Spinal cord (tissue), 10 donors: ENCODE results near the gene UBE2L3. TPM values are rescaled to one million over a fixed set of nuclear protein-coding genes. Genes with fewer than 3 reads are reported as not detected.
"Not testable (repeated sequence)": the region's sequence is repeated elsewhere in the genome, so short reads cannot be mapped to it uniquely, and the experiment has no call there.

Source experiments
- DNase-seq, 6 donors: peaks; one replicate each; pipeline versions ENCODE4 v3.0.0 to v3.0.0-alpha.2; 2013 to 2015; ENCODE audit warnings: low spot score in 6 of 6, low read depth in 4 of 6
- H3K27ac ChIP-seq: one replicate; pipeline ENCODE4 v1.5.1; 2013; ENCODE audit warnings: low read depth, low read length, control low read depth
- H3K27me3 ChIP-seq: one replicate; pipeline ENCODE4 v1.6.1; 2013; ENCODE audit warnings: low read length; ENCODE audit not compliant: control insufficient read depth, insufficient read depth
- H3K36me3 ChIP-seq: one replicate; pipeline ENCODE4 v1.6.1; 2013; ENCODE audit warnings: low read length; ENCODE audit not compliant: control insufficient read depth, insufficient read depth
- H3K4me1 ChIP-seq: one replicate; pipeline ENCODE4 v1.6.1; 2013; ENCODE audit warnings: low read length; ENCODE audit not compliant: control insufficient read depth, insufficient read depth
- H3K4me3 ChIP-seq: one replicate; pipeline ENCODE4 v1.5.1; 2013; ENCODE audit warnings: low read depth, low read length, control low read depth
- H3K9me3 ChIP-seq: one replicate; pipeline ENCODE4 v1.6.1; 2013; ENCODE audit warnings: low read length; ENCODE audit not compliant: control insufficient read depth, insufficient read depth
- WGBS: methylation state at CpG from one replicate; pipeline ENCODE4 v1.1.5; 2013; ENCODE audit warnings: missing lambda C conversion rate; ENCODE audit not compliant: insufficient coverage; 5-methylcytosine and 5-hydroxymethylcytosine counted together
- polyA plus RNA-seq, 2 donors: library from polyadenylated mRNA; unstranded; fragments of 120-200 nt; gene quantifications; one replicate each; pipeline ENCODE4 v1.2.1, GENCODE V29; 2013; ENCODE audit not compliant: insufficient read length in 2 of 2
- total RNA-seq, 2 donors: library from RNA; depleted of rRNA in 1 of 2; stranded (reverse); fragments of 120-200 nt in 1 of 2; fragments of >200 nt in 1 of 2; gene quantifications; one replicate each; pipeline versions ENCODE4 v1.2.3 to v1.2.4, GENCODE V29; 2013 to 2014
- donor health status: healthy.

UBE2L3 gene
- total and polyA plus RNA-seq, 4 donors, result 34.1 to 75.3 (median 57.2) TPM

DNA sequence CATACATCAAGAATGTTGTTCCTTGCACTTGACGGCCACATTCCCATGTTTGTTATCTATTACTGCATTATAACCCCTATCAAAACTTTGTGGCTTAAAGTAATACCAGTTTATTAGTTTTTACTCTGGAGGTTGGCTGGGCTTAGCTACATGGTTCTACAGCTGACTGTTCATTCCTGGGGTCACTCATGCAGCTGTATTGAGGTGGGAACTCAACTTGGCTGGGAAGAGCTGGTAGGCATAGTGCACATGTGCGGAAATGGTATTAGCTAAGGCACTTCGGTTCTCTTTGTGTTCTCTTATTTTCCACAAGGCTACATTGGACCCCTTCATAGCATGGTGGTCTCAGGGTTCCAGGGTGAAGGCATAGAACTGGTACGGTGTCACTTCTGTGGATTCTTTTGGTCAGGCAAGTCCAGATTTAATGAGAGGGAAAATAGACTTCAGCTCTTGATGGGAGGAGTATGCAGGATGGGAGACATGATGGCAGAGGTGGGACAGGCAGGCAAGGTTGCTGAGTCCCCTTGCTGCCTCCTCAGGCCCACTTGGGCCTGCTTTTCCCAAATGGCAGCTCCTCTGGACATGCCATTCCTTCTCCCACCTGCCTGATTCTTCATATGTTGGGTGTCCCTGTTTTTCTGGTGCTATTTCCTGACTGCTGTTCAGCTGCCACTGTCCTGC is 46.2 kb downstream of the UBE2L3 start:
- DNase-seq, result no peak
- Histone ChIP-seq H3K4me1 (no peaks in the 10 kb centered on the region), H3K27me3 (no peaks in the 10 kb centered on the region), H3K9me3 (no peaks in the 10 kb centered on the region), H3K36me3 (peaks cover 38% of the 10 kb centered on the region), H3K27ac (no peak overlapping the region), H3K4me3 (no peak overlapping the region)
- WGBS, result 95% methylated on average over 2 of the region's 4 CpGs

DNA sequence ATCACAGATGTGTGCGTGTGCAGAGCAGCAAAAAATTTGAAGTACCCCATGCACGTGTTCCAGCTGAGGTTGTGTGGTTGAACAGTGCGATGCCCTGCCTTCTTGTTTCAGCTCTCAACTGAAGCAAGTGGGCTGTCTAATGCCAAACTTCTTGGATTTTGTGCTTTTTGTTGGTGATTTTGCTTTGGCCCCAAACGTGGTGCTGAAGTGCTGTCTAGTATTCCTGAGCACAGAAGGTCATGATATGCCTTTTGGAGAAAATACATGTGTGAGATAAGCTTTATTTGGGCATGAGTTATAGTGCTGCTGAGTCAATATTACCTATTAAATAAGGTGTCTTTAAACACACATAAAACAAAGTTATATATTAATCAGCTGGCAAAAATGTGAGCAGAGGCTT is 48.2 kb downstream of the UBE2L3 start:
- no peak for DNase-seq
- Histone ChIP-seq H3K4me3 (no peak overlapping the region), H3K9me3 (no peaks in the 10 kb centered on the region), H3K27ac (no peak overlapping the region), H3K27me3 (no peaks in the 10 kb centered on the region), H3K36me3 (peaks cover 47% of the 10 kb centered on the region), H3K4me1 (peaks cover 5% of the 10 kb centered on the region)
- 89% methylated on average over 3 of the region's 4 CpGs for WGBS

DNA sequence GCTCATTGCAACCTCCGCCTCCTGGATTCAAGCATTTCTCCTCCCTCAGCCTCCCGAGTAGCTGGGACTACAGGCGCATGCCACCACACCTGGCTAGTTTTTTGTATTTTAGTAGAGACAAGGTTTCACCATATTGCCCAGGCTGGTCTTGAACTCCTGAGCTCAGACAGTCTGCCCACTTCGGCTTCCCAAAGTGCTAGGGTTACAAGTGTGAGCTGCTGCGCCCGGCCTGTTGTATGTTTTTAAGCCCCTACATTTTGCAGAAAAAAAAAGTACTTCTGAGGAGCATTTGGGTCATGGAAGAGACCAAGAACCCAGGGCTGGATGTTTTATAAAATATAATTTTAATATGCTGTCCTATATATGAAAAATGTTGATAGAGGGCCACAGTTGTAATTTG is 49.8 kb downstream of the UBE2L3 start:
- Histone ChIP-seq H3K36me3 (peaks cover 34% of the 10 kb centered on the region), H3K4me1 (peaks cover 17% of the 10 kb centered on the region)
- not testable (repeated sequence) for H3K27me3 ChIP-seq, H3K4me3 ChIP-seq, H3K27ac ChIP-seq, H3K9me3 ChIP-seq, DNase-seq
- WGBS, result 92% methylated on average over 2 of the region's 6 CpGs

DNA sequence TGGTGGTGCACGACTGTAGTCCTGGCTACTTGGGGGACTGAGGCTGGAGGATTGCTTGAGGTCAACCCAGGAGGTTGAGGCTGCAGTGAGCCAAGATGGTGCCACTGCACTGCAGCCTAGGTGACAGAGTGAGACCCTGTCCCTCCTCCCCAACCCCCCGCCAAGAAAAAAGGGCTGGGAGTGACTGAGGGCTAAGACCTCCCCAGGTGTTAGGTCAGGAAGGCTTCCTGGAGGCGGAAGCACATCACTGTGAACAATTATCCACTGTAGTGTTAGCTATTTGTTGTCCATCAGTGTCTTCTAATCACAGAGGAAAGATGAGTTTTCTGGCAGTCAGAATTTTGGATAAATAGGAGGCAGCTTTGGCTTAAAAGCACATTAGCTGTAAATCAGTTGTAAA is 53.5 kb downstream of the UBE2L3 start:
- Histone ChIP-seq H3K4me3 (no peak overlapping the region), H3K36me3 (peaks cover 33% of the 10 kb centered on the region), H3K27ac (no peak overlapping the region), H3K27me3 (no peaks in the 10 kb centered on the region), H3K9me3 (no peaks in the 10 kb centered on the region), H3K4me1 (peaks cover 41% of the 10 kb centered on the region)
- WGBS, result no CpG with 5 or more reads among the region's 3 CpGs
- DNase-seq, result no peak

DNA sequence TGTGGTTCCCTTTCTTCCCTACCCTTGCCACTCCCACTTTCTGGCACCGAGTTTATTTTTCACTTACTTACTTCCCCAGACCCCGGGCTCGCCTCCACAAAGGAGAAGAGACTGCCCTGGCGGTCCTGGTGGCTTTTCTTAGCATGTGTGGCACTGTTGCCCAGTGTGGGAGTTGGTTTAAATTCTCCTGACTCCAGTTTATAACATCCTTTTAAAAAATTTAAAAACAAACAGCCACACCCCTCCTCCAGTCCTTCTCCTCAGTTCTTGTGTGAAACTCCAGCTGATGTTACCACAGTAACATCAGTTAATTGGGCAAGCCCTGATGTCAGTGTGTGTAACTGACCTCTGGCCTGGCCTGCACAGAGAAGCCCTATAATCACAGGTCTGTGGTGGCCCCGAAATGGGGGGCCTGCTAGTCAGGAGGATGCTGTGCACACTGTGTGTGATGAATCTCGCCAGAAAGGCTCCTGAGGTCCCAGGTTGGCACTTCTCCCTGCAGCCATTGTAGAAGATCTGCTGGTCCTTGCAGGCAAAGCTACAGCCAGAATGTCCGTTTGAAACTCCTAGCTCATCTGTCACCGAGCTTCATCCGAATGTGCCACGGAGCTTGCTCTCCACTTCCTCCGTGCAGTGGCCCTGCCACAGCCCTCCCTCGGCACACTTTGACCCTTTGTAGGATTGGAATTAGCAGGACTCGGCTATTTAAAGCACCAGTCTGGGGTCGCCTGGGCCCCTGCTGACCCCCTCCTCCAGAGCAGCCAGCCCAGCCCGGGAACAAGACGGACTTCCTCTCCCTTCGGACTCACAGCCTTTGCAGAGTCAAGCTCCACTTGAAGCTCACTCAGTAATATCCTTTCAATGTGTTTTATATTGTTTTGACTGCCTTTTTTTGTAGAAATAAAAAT is 54.8 kb downstream of the UBE2L3 start:
- Histone ChIP-seq H3K27me3 (no peaks in the 10 kb centered on the region), H3K9me3 (no peaks in the 10 kb centered on the region), H3K27ac (no peak overlapping the region), H3K4me1 (peaks cover 44% of the 10 kb centered on the region), H3K36me3 (peaks cover 36% of the 10 kb centered on the region), H3K4me3 (no peak overlapping the region)
- no peak for DNase-seq
- WGBS, result 65% methylated on average over 10 of the region's 17 CpGs

DNA sequence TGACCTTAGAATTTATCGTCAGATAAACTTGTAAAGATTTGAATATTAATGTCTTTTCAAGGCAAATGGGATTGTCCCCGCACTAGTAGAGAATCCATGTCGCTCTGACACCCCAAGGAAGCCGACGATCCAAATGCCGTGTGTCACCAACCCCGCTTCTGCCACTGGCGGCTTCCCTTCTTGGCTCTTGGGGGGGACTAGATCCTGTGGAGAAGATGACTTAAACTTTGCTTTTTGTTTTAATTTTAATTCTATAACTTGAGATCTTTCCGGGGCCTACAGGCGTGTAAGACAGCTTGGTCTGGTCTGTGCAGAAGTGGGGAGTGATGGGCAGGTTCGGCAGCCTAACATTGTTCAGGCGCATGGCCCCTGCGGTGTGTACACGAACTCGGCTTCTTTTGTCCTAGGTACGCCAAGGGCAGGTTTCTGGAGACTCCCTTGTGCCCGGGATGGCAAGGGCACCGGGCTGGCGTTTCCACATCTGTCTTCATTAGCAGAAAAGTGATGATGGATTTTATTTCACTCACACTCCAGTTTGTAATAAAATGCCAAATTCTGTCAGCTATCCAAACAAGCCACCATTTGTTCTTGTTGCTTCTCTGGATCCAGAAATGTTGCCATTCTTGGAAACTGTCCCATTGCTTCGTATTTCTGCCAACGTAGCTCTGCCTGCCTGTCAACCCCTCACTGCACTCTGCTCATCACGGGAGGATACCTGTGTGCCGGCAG is 55.6 kb downstream of the UBE2L3 start:
- 75% methylated on average over 19 of the region's 23 CpGs for WGBS
- Histone ChIP-seq H3K36me3 (peaks cover 42% of the 10 kb centered on the region), H3K9me3 (no peaks in the 10 kb centered on the region), H3K4me1 (peaks cover 47% of the 10 kb centered on the region), H3K4me3 (no peak overlapping the region), H3K27me3 (no peaks in the 10 kb centered on the region), H3K27ac (no peak overlapping the region)
- peak in 2 of 6 donors; percentile 40 to 88 for DNase-seq

DNA sequence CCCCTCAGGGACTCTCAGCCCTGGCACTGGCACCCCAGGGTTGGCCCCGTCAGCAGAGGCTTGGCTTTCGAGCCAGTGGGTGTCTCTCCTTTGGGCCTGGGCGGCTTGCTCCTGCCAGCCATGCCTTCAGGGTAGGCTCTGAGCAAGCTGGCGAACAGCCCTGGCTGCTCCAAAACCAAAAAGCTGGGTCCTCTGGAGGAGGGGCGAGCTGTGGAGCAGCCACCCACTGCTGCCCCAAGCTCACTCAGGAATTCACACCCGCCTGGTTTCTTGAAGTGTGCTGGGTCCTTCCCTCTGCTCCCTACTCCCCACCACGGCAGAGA is 56.1 kb downstream of the UBE2L3 start:
- H3K4me1 ChIP-seq, result peaks cover 52% of the 10 kb centered on the region
- DNase-seq, result no peak
- H3K27me3 ChIP-seq, result no peaks in the 10 kb centered on the region
- WGBS, result 66% methylated on average over 7 of the region's 7 CpGs
- H3K36me3 ChIP-seq, result peaks cover 47% of the 10 kb centered on the region
- no peaks in the 10 kb centered on the region for H3K9me3 ChIP-seq
- no peak overlapping the region for H3K27ac ChIP-seq
- no peak overlapping the region for H3K4me3 ChIP-seq

DNA sequence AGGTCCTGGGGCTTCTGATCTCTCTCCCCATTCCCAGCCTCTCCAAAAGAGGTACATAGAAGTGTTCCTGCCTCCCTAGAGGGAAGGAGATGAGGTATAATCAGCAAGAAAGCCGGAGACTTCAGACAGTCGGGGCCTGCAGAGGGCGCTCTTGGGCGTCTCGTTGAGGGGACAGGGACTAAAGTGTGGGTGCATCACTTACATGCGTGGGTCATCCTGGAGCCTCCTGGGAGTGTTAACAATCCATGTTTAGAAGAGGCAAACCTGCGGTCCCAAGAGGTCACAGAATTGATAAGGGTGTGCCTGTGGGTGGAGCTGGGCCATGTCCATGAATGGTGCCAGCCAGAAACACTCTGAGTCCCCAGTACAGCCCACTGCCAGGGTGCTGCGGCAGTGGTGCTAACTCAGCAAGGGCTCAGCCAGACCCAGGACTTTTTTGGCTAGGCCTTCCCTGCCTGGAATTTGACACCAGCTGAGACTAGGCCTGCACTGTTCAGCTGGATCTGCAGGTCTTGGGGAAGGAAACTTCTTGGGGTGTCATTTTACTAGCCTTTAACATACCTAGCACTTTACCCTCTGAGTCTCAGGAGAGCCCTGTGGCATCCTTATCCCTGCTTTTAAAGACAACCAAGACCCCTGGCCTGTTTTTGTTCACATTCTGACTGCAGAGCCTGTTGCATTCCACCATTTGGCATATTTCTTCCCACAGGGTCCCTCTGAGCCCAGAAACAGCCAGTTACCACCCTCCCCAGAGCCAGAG is 56.8 kb downstream of the UBE2L3 start:
- no peak for DNase-seq
- 47% methylated on average over 7 of the region's 8 CpGs for WGBS
- no peak overlapping the region for H3K4me3 ChIP-seq
- H3K4me1 ChIP-seq, result peaks cover 58% of the 10 kb centered on the region
- H3K9me3 ChIP-seq, result no peaks in the 10 kb centered on the region
- no peak overlapping the region for H3K27ac ChIP-seq
- H3K36me3 ChIP-seq, result peaks cover 44% of the 10 kb centered on the region
- no peaks in the 10 kb centered on the region for H3K27me3 ChIP-seq
